CD4-positive, alpha-beta T cell treated with Interleukin-1 beta for 1 hour (primary cell): Measurements from ENCODE around the gene ZNF554.
"Not testable (repeated sequence)": the region's sequence is repeated elsewhere in the genome, so short reads cannot be mapped to it uniquely, and the experiment has no call there.

Experiments used
- DNase-seq, 2 donors: peaks; one replicate each; pipeline ENCODE4 v3.0.0-alpha.2; 2020 to 2022

ZNF554 gene

GRCh38 chr19:2808129-2808941, 11.3 kb upstream of the ZNF554 start:
- DNase-seq, result no peak

- no peak for DNase-seq
Observed at GRCh38 chr19:2809387-2810140, 10.1 kb upstream of the ZNF554 start.

- no peak for DNase-seq
Observed at GRCh38 chr19:2810141-2811091, 9.3 kb upstream of the ZNF554 start.

GRCh38 chr19:2811221-2811722, 8.4 kb upstream of the ZNF554 start:
- DNase-seq, result no peak

- no peak for DNase-seq
Observed at GRCh38 chr19:2811735-2812413, 7.8 kb upstream of the ZNF554 start.

GRCh38 chr19:2812414-2813234, 7.0 kb upstream of the ZNF554 start:
- DNase-seq, result no peak

GRCh38 chr19:2813235-2814160, 6.2 kb upstream of the ZNF554 start:
- DNase-seq, result no peak

- DNase-seq, result no peak
Observed at GRCh38 chr19:2814426-2814825, 5.2 kb upstream of the ZNF554 start.

- DNase-seq, result no peak
Observed at GRCh38 chr19:2815191-2815614, 4.5 kb upstream of the ZNF554 start.

- DNase-seq, result no peak
Observed at GRCh38 chr19:2815923-2816322, 3.7 kb upstream of the ZNF554 start.

- no peak for DNase-seq
Observed at GRCh38 chr19:2816641-2817040, 3.0 kb upstream of the ZNF554 start.

- DNase-seq, result not testable (repeated sequence)
Observed at GRCh38 chr19:2817237-2817829, 2.3 kb upstream of the ZNF554 start.

- peak in 1 of 2 donors; percentile 1 for DNase-seq
Observed at GRCh38 chr19:2820112-2820702, 539 bp downstream of the ZNF554 start.

GRCh38 chr19:2822846-2823245, 3.2 kb downstream of the ZNF554 start:
- DNase-seq, result no peak

- no peak for DNase-seq
Observed at GRCh38 chr19:2823646-2824045, 4.0 kb downstream of the ZNF554 start.

GRCh38 chr19:2824129-2824528, 4.5 kb downstream of the ZNF554 start:
- no peak for DNase-seq

- no peak for DNase-seq
Observed at GRCh38 chr19:2827022-2827421, 7.4 kb downstream of the ZNF554 start.

- no peak for DNase-seq
Observed at GRCh38 chr19:2827840-2828489, 8.3 kb downstream of the ZNF554 start.
